ENCODE measurements around the gene POLR2B.

DNA sequence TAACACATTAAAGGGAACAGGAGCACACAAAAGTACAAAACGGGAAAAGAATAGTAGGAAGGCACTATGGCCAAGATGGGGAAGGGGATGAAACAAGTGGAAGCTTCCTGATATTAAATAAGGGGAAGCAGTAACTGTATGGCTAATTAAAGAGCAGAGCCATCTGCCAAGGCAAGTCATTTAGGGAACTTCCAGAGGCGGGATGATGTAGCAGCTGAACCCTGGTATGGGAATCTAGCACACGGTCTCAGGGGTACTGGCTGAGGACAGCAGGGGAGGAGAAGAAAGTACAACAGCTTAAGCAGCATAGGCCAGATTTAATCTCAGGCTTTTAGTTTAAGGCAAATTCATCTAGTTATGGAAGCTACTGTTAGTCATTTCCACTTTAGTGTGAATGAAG lies 72.4 kb downstream of the POLR2B start:
- TF ChIP-seq POLR2A (IDR thresholded peaks at IDR 0.05), result no peak
- TF ChIP-seq, protein P1, sequence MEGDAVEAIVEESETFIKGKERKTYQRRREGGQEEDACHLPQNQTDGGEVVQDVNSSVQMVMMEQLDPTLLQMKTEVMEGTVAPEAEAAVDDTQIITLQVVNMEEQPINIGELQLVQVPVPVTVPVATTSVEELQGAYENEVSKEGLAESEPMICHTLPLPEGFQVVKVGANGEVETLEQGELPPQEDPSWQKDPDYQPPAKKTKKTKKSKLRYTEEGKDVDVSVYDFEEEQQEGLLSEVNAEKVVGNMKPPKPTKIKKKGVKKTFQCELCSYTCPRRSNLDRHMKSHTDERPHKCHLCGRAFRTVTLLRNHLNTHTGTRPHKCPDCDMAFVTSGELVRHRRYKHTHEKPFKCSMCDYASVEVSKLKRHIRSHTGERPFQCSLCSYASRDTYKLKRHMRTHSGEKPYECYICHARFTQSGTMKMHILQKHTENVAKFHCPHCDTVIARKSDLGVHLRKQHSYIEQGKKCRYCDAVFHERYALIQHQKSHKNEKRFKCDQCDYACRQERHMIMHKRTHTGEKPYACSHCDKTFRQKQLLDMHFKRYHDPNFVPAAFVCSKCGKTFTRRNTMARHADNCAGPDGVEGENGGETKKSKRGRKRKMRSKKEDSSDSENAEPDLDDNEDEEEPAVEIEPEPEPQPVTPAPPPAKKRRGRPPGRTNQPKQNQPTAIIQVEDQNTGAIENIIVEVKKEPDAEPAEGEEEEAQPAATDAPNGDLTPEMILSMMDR (IDR thresholded peaks at IDR 0.05), result no peak
